ENCODE data around the gene CYP11A1. TPM values are rescaled to one million over a fixed set of nuclear protein-coding genes. Genes with fewer than 3 reads are reported as not detected.
A peak's percentile ranks its signal among the peaks of the same experiment; 100 is the strongest.

The CYP11A1 gene
- total RNA-seq, 1 experiment from 2014 or later: 1.7 TPM

DNA sequence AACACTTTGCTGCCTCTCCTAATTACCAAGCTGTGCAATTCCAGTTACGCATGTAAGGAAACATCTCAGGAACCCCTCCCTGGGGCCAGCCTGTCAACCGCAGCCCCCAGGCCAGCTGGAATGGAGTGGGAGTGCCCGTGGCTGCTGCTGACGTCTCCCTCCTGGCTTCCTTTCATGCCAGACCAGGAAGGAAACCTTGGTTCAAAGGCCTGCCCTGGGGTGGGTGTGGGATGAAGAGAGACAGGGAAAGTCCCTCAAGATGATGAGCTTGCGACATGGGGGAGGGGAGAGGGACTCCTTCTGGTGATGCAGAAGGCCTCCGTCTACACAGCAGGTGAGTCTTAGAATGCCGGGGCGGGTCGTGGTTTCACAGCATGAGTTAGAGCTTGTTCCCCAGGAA is 11.4 kb upstream of the CYP11A1 start:
- H4K8ac ChIP-seq (replicated peaks; ENCODE audit: insufficient read length, low read depth, low read length): no peak overlapping the region
- H3K4me2 ChIP-seq (ENCODE audit: insufficient read depth, insufficient read length, low read length): no peak overlapping the region
- no peak overlapping the region for H3K4ac ChIP-seq (ENCODE audit: low read depth, low read length)
- H3K27me3 ChIP-seq (ENCODE audit: insufficient read depth, low read length): no peaks in the 10 kb centered on the region
- H3K23me2 ChIP-seq (ENCODE audit: insufficient read length, low read depth, low read length, poor library complexity, severe bottlenecking): peaks cover 9% of the 10 kb centered on the region
- H3K36me3 Mint-ChIP-seq (ENCODE audit: insufficient read depth in 1 of 3, low read depth in 3 of 3): no peaks in the 10 kb centered on the region
- WGBS (ENCODE audit: extremely low coverage, insufficient read length, low lambda C conversion rate): no CpG with 5 or more reads among the region's 9 CpGs
- peaks cover 13 to 26% of the 10 kb centered on the region in 2 experiments for H3K4me1 Mint-ChIP-seq
- no peak overlapping the region for H2BK12ac ChIP-seq (ENCODE audit: insufficient read length, low read depth, low read length)
- H2AFZ ChIP-seq (ENCODE audit: low read length): no peak overlapping the region
- H4K20me1 ChIP-seq (ENCODE audit: control insufficient read depth, insufficient read depth, insufficient read length): no peaks in the 10 kb centered on the region
- H3K4me1 ChIP-seq (ENCODE audit: insufficient read depth, low read length): no peaks in the 10 kb centered on the region; the same call in 1 of the 2 replicates
- H3K9ac ChIP-seq (ENCODE audit: extremely low read depth, insufficient read length, low read length): no peak overlapping the region
- H3K56ac ChIP-seq (ENCODE audit: insufficient read length, low read depth, low read length): no peak overlapping the region
- DNase-seq: peak; percentile 25
- no peak overlapping the region for H2BK20ac ChIP-seq (ENCODE audit: low read depth, low read length, poor library complexity, severe bottlenecking)
- no peak overlapping the region for H4K91ac ChIP-seq (ENCODE audit: insufficient read length, low read depth, low read length)
- H3K79me1 ChIP-seq (ENCODE audit: insufficient read depth, low read depth, low read length, poor library complexity, severe bottlenecking): no peaks in the 10 kb centered on the region
- H3K79me2 ChIP-seq (ENCODE audit: insufficient read depth, low read length): no peaks in the 10 kb centered on the region
- H3K9me3 ChIP-seq (ENCODE audit: control insufficient read depth, low read depth, low read length): no peaks in the 10 kb centered on the region
- H3T11ph ChIP-seq (ENCODE audit: low read length): no peak overlapping the region
- H2BK15ac ChIP-seq (ENCODE audit: low read depth, low read length): no peak overlapping the region
- no peak overlapping the region for H3K23ac ChIP-seq (ENCODE audit: insufficient read length, low read depth, low read length)
- H2AK5ac ChIP-seq (ENCODE audit: insufficient read length, low read length): no peak overlapping the region
- no peak overlapping the region for H3K4me3 Mint-ChIP-seq
- no peak overlapping the region for H2BK5ac ChIP-seq (ENCODE audit: insufficient read length, low read length)
- no peak overlapping the region for H4K5ac ChIP-seq (ENCODE audit: insufficient read length, low read depth, low read length)
- no peak overlapping the region for H3K18ac ChIP-seq (ENCODE audit: insufficient read length, low read depth, low read length)
- no peak overlapping the region; a peak in 1 of 7 replicates for H3K27ac Mint-ChIP-seq
- no peak overlapping the region for H2BK120ac ChIP-seq (ENCODE audit: low read depth, low read length, poor library complexity, severe bottlenecking)
- no peaks in the 10 kb centered on the region for H3K9me3 Mint-ChIP-seq
- H3K27me3 Mint-ChIP-seq (ENCODE audit: low read depth): no peaks in the 10 kb centered on the region; the same call in none of the 2 replicates
- no peak for TF ChIP-seq CTCF (conservative IDR thresholded peaks at IDR 0.05)
- H3K14ac ChIP-seq (ENCODE audit: insufficient read depth, low read length): no peak overlapping the region
- H3K27ac ChIP-seq (ENCODE audit: insufficient read length, low read depth, low read length): no peak overlapping the region
